B cell (primary cell): Measurements from ENCODE around the gene MAN2A2. TPM values are rescaled to one million over a fixed set of nuclear protein-coding genes. Genes with fewer than 3 reads are reported as not detected.

Source experiments
- ATAC-seq: fragments of 200-7000 bp; cut with Tn5 transposase; one replicate; pipeline ENCODE4 v1.10.0; 2021; ENCODE audit warnings: low read depth, mild to moderate bottlenecking, moderate number of reproducible peaks, moderate library complexity
- CTCF ChIA-PET: fragments of 350-600 bp; sonication (Branson Sonifier 250); formaldehyde crosslinking; loops from one replicate; lab custom pipeline; 2021; ENCODE audit warnings: antibody characterized with exemption, inconsistent platforms; lab: Charles Lee
- POLR2A ChIA-PET: fragments of 350-600 bp; sonication (Branson Sonifier 250); formaldehyde crosslinking; loops from one replicate; lab custom pipeline; 2021; ENCODE audit warnings: antibody characterized with exemption; lab: Charles Lee
- DNase-seq: peaks from one replicate; pipeline ENCODE4 v3.0.0; 2013
- H2AFZ ChIP-seq: 2 replicates; pipeline ENCODE4 v1.6.1; 2012; ENCODE audit warnings: mild to moderate bottlenecking, low read depth, low read length; ENCODE audit not compliant: insufficient read depth, poor library complexity, severe bottlenecking
- H3K27ac ChIP-seq, 2 donors: 1 replicate in 1 of 2; 2 replicates in 1 of 2; pipeline ENCODE4 v1.5.1; 2012 to 2013; ENCODE audit warnings: low read length in 2 of 2, mild to moderate bottlenecking in 2 of 2, moderate library complexity in 1 of 2
- H3K27me3 ChIP-seq, 4 experiments: fragments of 200-600 bp in 1 of 4; sonication (generic) in 1 of 4; replicated peaks in 1 of 4; 1 replicate in 2 of 4; 2 replicates in 2 of 4; pipeline versions ENCODE4 v1.6.1 to v1.7.0; 2013 to 2016; ENCODE audit warnings: low read length in 3 of 4, mild to moderate bottlenecking in 2 of 4, mixed read lengths in 1 of 4, moderate library complexity in 1 of 4; ENCODE audit not compliant: insufficient read depth in 4 of 4, control insufficient read depth in 3 of 4; ENCODE audit errors: control extremely low read depth in 1 of 4
- H3K36me3 ChIP-seq, 2 experiments: replicated peaks in 1 of 2; 1 replicate in 1 of 2; 2 replicates in 1 of 2; pipeline versions ENCODE4 v1.6.1 to v1.7.1; 2013; ENCODE audit warnings: low read length in 1 of 2; ENCODE audit not compliant: insufficient read depth in 2 of 2, control insufficient read depth in 1 of 2; ENCODE audit errors: control extremely low read depth in 1 of 2, extremely low read depth in 1 of 2
- H3K4me1 ChIP-seq, 2 donors: fragments of 200-600 bp in 1 of 2; sonication (generic) in 1 of 2; 1 replicate in 1 of 2; 2 replicates in 1 of 2; pipeline versions ENCODE4 v1.5.1 to v1.6.1; 2013 to 2017; ENCODE audit warnings: low read length in 2 of 2; ENCODE audit not compliant: control insufficient read depth in 2 of 2, insufficient read depth in 2 of 2
- H3K4me2 ChIP-seq: replicated peaks from 2 replicates; pipeline ENCODE3; 2012; ENCODE audit warnings: mild to moderate bottlenecking, low read depth, low read length; ENCODE audit not compliant: poor library complexity, severe bottlenecking
- H3K4me3 ChIP-seq, 5 experiments: fragments of 200-600 bp in 1 of 5; sonication (generic) in 1 of 5; 1 replicate in 3 of 5; 2 replicates in 2 of 5; pipeline versions ENCODE4 v1.5.1 to v1.7.0; 2011 to 2016; ENCODE audit warnings: low read length in 4 of 5, mild to moderate bottlenecking in 4 of 5, low read depth in 2 of 5, control low read depth in 1 of 5, moderate library complexity in 1 of 5; ENCODE audit not compliant: insufficient read depth in 1 of 5; ENCODE audit errors: control extremely low read depth in 1 of 5, extremely low read depth in 1 of 5
- H3K79me2 ChIP-seq: fragments of 200-600 bp; sonication (generic); one replicate; pipeline ENCODE4 v1.6.0; 2016; ENCODE audit warnings: low read length; ENCODE audit not compliant: control insufficient read depth, insufficient read depth
- H3K9ac ChIP-seq: fragments of 200-600 bp; sonication (generic); 2 replicates; pipeline ENCODE4 v1.6.1; 2017; ENCODE audit warnings: mild to moderate bottlenecking, low read length, moderate library complexity
- H3K9me3 ChIP-seq, 3 donors: one replicate each; pipeline versions ENCODE4 v1.6.1 to v1.7.1; 2013; ENCODE audit warnings: low read length in 2 of 3; ENCODE audit not compliant: control insufficient read depth in 2 of 3, insufficient read depth in 1 of 3; ENCODE audit errors: control extremely low read depth in 1 of 3
- H4K20me1 ChIP-seq: 2 replicates; pipeline ENCODE4 v1.6.0; 2012; ENCODE audit warnings: mild to moderate bottlenecking, low read length; ENCODE audit not compliant: insufficient read depth, control insufficient read depth, poor library complexity, severe bottlenecking
- H3K27ac Mint-ChIP-seq: one replicate; pipeline ENCODE4 v1.8.0; 2021; ENCODE audit warnings: mixed read lengths
- H3K27me3 Mint-ChIP-seq: one replicate; pipeline ENCODE4 v1.8.0; 2021; ENCODE audit warnings: mixed read lengths
- H3K4me1 Mint-ChIP-seq: one replicate; pipeline ENCODE4 v1.8.0; 2021; ENCODE audit warnings: mixed read lengths
- H3K4me3 Mint-ChIP-seq: one replicate; pipeline ENCODE4 v1.8.0; 2021; ENCODE audit warnings: mixed read lengths
- H3K9me3 Mint-ChIP-seq: one replicate; pipeline ENCODE4 v1.8.0; 2022; ENCODE audit warnings: mixed read lengths; ENCODE audit not compliant: insufficient read depth
- EZH2 ChIP-seq: IDR thresholded peaks from 2 replicates; pipeline ENCODE4 v1.6.1; 2012; ENCODE audit warnings: borderline replicate concordance, low read depth, mild to moderate bottlenecking, moderate library complexity, low read length; ENCODE audit not compliant: insufficient read depth, poor library complexity, severe bottlenecking
- WGBS: methylation state at CpG from one replicate; pipeline ENCODE4 v1.1.5; 2013; ENCODE audit warnings: missing lambda C conversion rate; ENCODE audit not compliant: insufficient coverage; 5-methylcytosine and 5-hydroxymethylcytosine counted together
- intact Hi-C: fragments of 100-400 bp; cut with micrococcal nuclease; formaldehyde crosslinking; loops from one replicate; pipeline ENCODE4 v1.10.0; 2022
- polyA plus RNA-seq: library from polyadenylated mRNA; depleted of rRNA; stranded (reverse); fragments of >200 nt; gene quantifications from 2 replicates; pipeline ENCODE4 v1.2.3, GENCODE V29; 2012
- total RNA-seq, 2 donors: library from RNA; stranded (reverse); fragments of 120-200 nt in 1 of 2; gene quantifications; 1 replicate in 1 of 2; 2 replicates in 1 of 2; pipeline versions ENCODE4 v1.2.3 to v1.2.4, GENCODE V29; 2013 to 2022
- TF ChIP-seq, protein P1 (sequence below): fragments of 200-600 bp; IDR thresholded peaks from one replicate; pipeline ENCODE4 v1.8.0; 2022; ENCODE audit warnings: antibody characterized with exemption, mild to moderate bottlenecking

The MAN2A2 gene
- total and polyA plus RNA-seq, 2 donors (not counting 1 experiment from before 2014, with no cell fraction given) = 180 to 234 TPM

DNA sequence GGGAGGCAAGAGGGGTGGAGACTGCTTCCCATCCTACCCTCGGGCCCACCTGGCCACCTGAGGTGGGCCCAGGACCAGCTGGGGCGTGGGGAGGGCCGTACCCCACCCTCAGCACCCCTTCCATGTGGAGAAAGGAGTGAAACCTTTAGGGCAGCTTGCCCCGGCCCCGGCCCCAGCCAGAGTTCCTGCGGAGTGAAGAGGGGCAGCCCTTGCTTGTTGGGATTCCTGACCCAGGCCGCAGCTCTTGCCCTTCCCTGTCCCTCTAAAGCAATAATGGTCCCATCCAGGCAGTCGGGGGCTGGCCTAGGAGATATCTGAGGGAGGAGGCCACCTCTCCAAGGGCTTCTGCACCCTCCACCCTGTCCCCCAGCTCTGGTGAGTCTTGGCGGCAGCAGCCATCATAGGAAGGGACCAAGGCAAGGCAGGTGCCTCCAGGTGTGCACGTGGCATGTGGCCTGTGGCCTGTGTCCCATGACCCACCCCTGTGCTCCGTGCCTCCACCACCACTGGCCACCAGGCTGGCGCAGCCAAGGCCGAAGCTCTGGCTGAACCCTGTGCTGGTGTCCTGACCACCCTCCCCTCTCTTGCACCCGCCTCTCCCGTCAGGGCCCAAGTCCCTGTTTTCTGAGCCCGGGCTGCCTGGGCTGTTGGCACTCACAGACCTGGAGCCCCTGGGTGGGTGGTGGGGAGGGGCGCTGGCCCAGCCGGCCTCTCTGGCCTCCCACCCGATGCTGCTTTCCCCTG is 21.0 kb upstream of the MAN2A2 start:
- Histone ChIP-seq H3K27ac (no peak overlapping the region), H3K79me2 (peaks cover 7% of the 10 kb centered on the region), H4K20me1 (peaks cover 11% of the 10 kb centered on the region), H3K4me2 (no peak overlapping the region), H3K4me1 (peaks cover 25 to 32% of the 10 kb centered on the region in 2 donors), H3K36me3 (peaks cover 0 to 46% of the 10 kb centered on the region in 2 experiments), H2AFZ (no peak overlapping the region), H3K4me3 (no peak overlapping the region), H3K9me3 (no peaks in the 10 kb centered on the region), H3K9ac (no peak overlapping the region), H3K27me3 (no peaks in the 10 kb centered on the region)
- ChIA-PET POLR2A (interaction anchor here (1.0 to 1.2 kb wide), 2 partner anchors 43 to 44 kb away, joined by 3 read pairs; no protein-coding TSS in a partner anchor), CTCF (interaction anchor here (1.3 kb wide), 1 partner anchor 165 kb away, joined by 3 read pairs; the partner anchor contains the start of gene BLM)
- no peak overlapping the region for H3K27ac Mint-ChIP-seq
- no peak for ATAC-seq
- no peaks in the 10 kb centered on the region for H3K27me3 Mint-ChIP-seq
- TF ChIP-seq, protein P1, sequence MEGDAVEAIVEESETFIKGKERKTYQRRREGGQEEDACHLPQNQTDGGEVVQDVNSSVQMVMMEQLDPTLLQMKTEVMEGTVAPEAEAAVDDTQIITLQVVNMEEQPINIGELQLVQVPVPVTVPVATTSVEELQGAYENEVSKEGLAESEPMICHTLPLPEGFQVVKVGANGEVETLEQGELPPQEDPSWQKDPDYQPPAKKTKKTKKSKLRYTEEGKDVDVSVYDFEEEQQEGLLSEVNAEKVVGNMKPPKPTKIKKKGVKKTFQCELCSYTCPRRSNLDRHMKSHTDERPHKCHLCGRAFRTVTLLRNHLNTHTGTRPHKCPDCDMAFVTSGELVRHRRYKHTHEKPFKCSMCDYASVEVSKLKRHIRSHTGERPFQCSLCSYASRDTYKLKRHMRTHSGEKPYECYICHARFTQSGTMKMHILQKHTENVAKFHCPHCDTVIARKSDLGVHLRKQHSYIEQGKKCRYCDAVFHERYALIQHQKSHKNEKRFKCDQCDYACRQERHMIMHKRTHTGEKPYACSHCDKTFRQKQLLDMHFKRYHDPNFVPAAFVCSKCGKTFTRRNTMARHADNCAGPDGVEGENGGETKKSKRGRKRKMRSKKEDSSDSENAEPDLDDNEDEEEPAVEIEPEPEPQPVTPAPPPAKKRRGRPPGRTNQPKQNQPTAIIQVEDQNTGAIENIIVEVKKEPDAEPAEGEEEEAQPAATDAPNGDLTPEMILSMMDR = no peak
- TF ChIP-seq EZH2 = no peak
- peaks cover 22% of the 10 kb centered on the region for H3K4me1 Mint-ChIP-seq
- intact Hi-C loops = no loop called here
- WGBS = 97% methylated on average over 9 of the region's 19 CpGs
- DNase-seq = no peak
- no peaks in the 10 kb centered on the region for H3K9me3 Mint-ChIP-seq
- H3K4me3 Mint-ChIP-seq = peak overlapping the region; percentile 32
